ENCODE results near the gene SLCO2B1.

The SLCO2B1 gene

GRCh38 chr11:75152651-75153427, 1.9 kb downstream of the SLCO2B1 start:
- no peaks in the 10 kb centered on the region for H3K79me2 ChIP-seq (ENCODE audit: control insufficient read depth, insufficient read depth, low read length, unreplicated experiment)
- H3K27me3 ChIP-seq (ENCODE audit: insufficient read depth, low read length), result peaks cover 51% of the 10 kb centered on the region
- no peak overlapping the region for H2AFZ ChIP-seq (ENCODE audit: low read length, unreplicated experiment)
- no peaks in the 10 kb centered on the region for H3K4me1 ChIP-seq (ENCODE audit: control insufficient read depth, insufficient read depth, low read length, unreplicated experiment)
- H3K27ac ChIP-seq (ENCODE audit: low read depth, low read length), result no peak overlapping the region
- no peaks in the 10 kb centered on the region for H3K36me3 ChIP-seq (ENCODE audit: insufficient read depth, low read length)
- no peak overlapping the region for H3K4me3 ChIP-seq (ENCODE audit: low read depth, low read length)

GRCh38 chr11:75154646-75155569, 4.0 kb downstream of the SLCO2B1 start:
- H3K27ac ChIP-seq (ENCODE audit: low read depth, low read length), result no peak overlapping the region
- peaks cover 37% of the 10 kb centered on the region for H3K27me3 ChIP-seq (ENCODE audit: insufficient read depth, low read length)
- no peak overlapping the region for H2AFZ ChIP-seq (ENCODE audit: low read length, unreplicated experiment)
- no peak overlapping the region for H3K4me3 ChIP-seq (ENCODE audit: low read depth, low read length)
- no peaks in the 10 kb centered on the region for H3K36me3 ChIP-seq (ENCODE audit: insufficient read depth, low read length)
- H3K79me2 ChIP-seq (ENCODE audit: control insufficient read depth, insufficient read depth, low read length, unreplicated experiment), result no peaks in the 10 kb centered on the region
- no peaks in the 10 kb centered on the region for H3K4me1 ChIP-seq (ENCODE audit: control insufficient read depth, insufficient read depth, low read length, unreplicated experiment)

GRCh38 chr11:75155570-75156422, 4.9 kb downstream of the SLCO2B1 start:
- no peak overlapping the region for H2AFZ ChIP-seq (ENCODE audit: low read length, unreplicated experiment)
- H3K27ac ChIP-seq (ENCODE audit: low read depth, low read length), result no peak overlapping the region
- no peak overlapping the region for H3K4me3 ChIP-seq (ENCODE audit: low read depth, low read length)
- H3K4me1 ChIP-seq (ENCODE audit: control insufficient read depth, insufficient read depth, low read length, unreplicated experiment), result no peaks in the 10 kb centered on the region
- no peaks in the 10 kb centered on the region for H3K79me2 ChIP-seq (ENCODE audit: control insufficient read depth, insufficient read depth, low read length, unreplicated experiment)
- H3K27me3 ChIP-seq (ENCODE audit: insufficient read depth, low read length), result peaks cover 37% of the 10 kb centered on the region
- H3K36me3 ChIP-seq (ENCODE audit: insufficient read depth, low read length), result no peaks in the 10 kb centered on the region

- no peak overlapping the region for H2AFZ ChIP-seq (ENCODE audit: low read length, unreplicated experiment)
- no peaks in the 10 kb centered on the region for H3K4me1 ChIP-seq (ENCODE audit: control insufficient read depth, insufficient read depth, low read length, unreplicated experiment)
- no peak overlapping the region for H3K4me3 ChIP-seq (ENCODE audit: low read depth, low read length)
- no peaks in the 10 kb centered on the region for H3K36me3 ChIP-seq (ENCODE audit: insufficient read depth, low read length)
- H3K27me3 ChIP-seq (ENCODE audit: insufficient read depth, low read length), result peaks cover 38% of the 10 kb centered on the region
- H3K79me2 ChIP-seq (ENCODE audit: control insufficient read depth, insufficient read depth, low read length, unreplicated experiment), result no peaks in the 10 kb centered on the region
- no peak overlapping the region for H3K27ac ChIP-seq (ENCODE audit: low read depth, low read length)
Measured at GRCh38 chr11:75158241-75158640, 7.3 kb downstream of the SLCO2B1 start.

GRCh38 chr11:75158696-75159150, 7.8 kb downstream of the SLCO2B1 start:
- Histone ChIP-seq H2AFZ (ENCODE audit: low read length, unreplicated experiment) (no peak overlapping the region), H3K27me3 (ENCODE audit: insufficient read depth, low read length) (peaks cover 39% of the 10 kb centered on the region), H3K79me2 (ENCODE audit: control insufficient read depth, insufficient read depth, low read length, unreplicated experiment) (no peaks in the 10 kb centered on the region), H3K4me3 (ENCODE audit: low read depth, low read length) (no peak overlapping the region), H3K4me1 (ENCODE audit: control insufficient read depth, insufficient read depth, low read length, unreplicated experiment) (no peaks in the 10 kb centered on the region), H3K27ac (ENCODE audit: low read depth, low read length) (no peak overlapping the region), H3K36me3 (ENCODE audit: insufficient read depth, low read length) (no peaks in the 10 kb centered on the region)

- no peak overlapping the region for H3K27ac ChIP-seq (ENCODE audit: low read depth, low read length)
- peaks cover 45% of the 10 kb centered on the region for H3K27me3 ChIP-seq (ENCODE audit: insufficient read depth, low read length)
Measured at GRCh38 chr11:75159151-75159953, 8.4 kb downstream of the SLCO2B1 start.

GRCh38 chr11:75160220-75160757, 9.4 kb downstream of the SLCO2B1 start:
- H3K79me2 ChIP-seq (ENCODE audit: control insufficient read depth, insufficient read depth, low read length, unreplicated experiment), result no peaks in the 10 kb centered on the region
- no peaks in the 10 kb centered on the region for H3K4me1 ChIP-seq (ENCODE audit: control insufficient read depth, insufficient read depth, low read length, unreplicated experiment)
- peaks cover 47% of the 10 kb centered on the region for H3K27me3 ChIP-seq (ENCODE audit: insufficient read depth, low read length)
- no peak overlapping the region for H3K4me3 ChIP-seq (ENCODE audit: low read depth, low read length)
- no peaks in the 10 kb centered on the region for H3K36me3 ChIP-seq (ENCODE audit: insufficient read depth, low read length)
- no peak overlapping the region for H3K27ac ChIP-seq (ENCODE audit: low read depth, low read length)
- H2AFZ ChIP-seq (ENCODE audit: low read length, unreplicated experiment), result no peak overlapping the region

More at GRCh38 chr11:75159151-75159953, 8.4 kb downstream of the SLCO2B1 start:
- Histone ChIP-seq H3K36me3 (ENCODE audit: insufficient read depth, low read length) (no peaks in the 10 kb centered on the region), H3K4me3 (ENCODE audit: low read depth, low read length) (no peak overlapping the region), H3K4me1 (ENCODE audit: control insufficient read depth, insufficient read depth, low read length, unreplicated experiment) (no peaks in the 10 kb centered on the region), H2AFZ (ENCODE audit: low read length, unreplicated experiment) (no peak overlapping the region), H3K79me2 (ENCODE audit: control insufficient read depth, insufficient read depth, low read length, unreplicated experiment) (no peaks in the 10 kb centered on the region)

GRCh38 chr11:75160880-75161279, 10.0 kb downstream of the SLCO2B1 start:
- no peak overlapping the region for H3K27ac ChIP-seq (ENCODE audit: low read depth, low read length)
- no peak overlapping the region for H3K4me3 ChIP-seq (ENCODE audit: low read depth, low read length)
- no peaks in the 10 kb centered on the region for H3K79me2 ChIP-seq (ENCODE audit: control insufficient read depth, insufficient read depth, low read length, unreplicated experiment)
- no peak overlapping the region for H2AFZ ChIP-seq (ENCODE audit: low read length, unreplicated experiment)
- peaks cover 52% of the 10 kb centered on the region for H3K27me3 ChIP-seq (ENCODE audit: insufficient read depth, low read length)
- no peaks in the 10 kb centered on the region for H3K36me3 ChIP-seq (ENCODE audit: insufficient read depth, low read length)
- no peaks in the 10 kb centered on the region for H3K4me1 ChIP-seq (ENCODE audit: control insufficient read depth, insufficient read depth, low read length, unreplicated experiment)

- Histone ChIP-seq H3K36me3 (ENCODE audit: insufficient read depth, low read length) (no peaks in the 10 kb centered on the region), H3K79me2 (ENCODE audit: control insufficient read depth, insufficient read depth, low read length, unreplicated experiment) (no peaks in the 10 kb centered on the region), H3K27ac (ENCODE audit: low read depth, low read length) (no peak overlapping the region), H3K4me3 (ENCODE audit: low read depth, low read length) (no peak overlapping the region), H3K27me3 (ENCODE audit: insufficient read depth, low read length) (peaks cover 52% of the 10 kb centered on the region), H3K4me1 (ENCODE audit: control insufficient read depth, insufficient read depth, low read length, unreplicated experiment) (no peaks in the 10 kb centered on the region), H2AFZ (ENCODE audit: low read length, unreplicated experiment) (no peak overlapping the region)
Measured at GRCh38 chr11:75161506-75162095, 10.7 kb downstream of the SLCO2B1 start.

All from ACC112 (cell line).